CD14-positive monocyte (primary cell): ENCODE data around the gene NAT10. TPM values are rescaled to one million over a fixed set of nuclear protein-coding genes. Genes with fewer than 3 reads are reported as not detected.
A peak's percentile ranks its signal among the peaks of the same experiment; 100 is the strongest.

ENCODE experiments used
- DNase-seq, 3 donors: peaks; one replicate each; pipeline ENCODE4 v3.0.0-alpha.2; 2011 to 2022
- H2AFZ ChIP-seq: 2 replicates; pipeline ENCODE4 v1.6.0; 2012; ENCODE audit warnings: mild to moderate bottlenecking, low read depth, low read length, inconsistent platforms; ENCODE audit not compliant: insufficient read depth, poor library complexity, severe bottlenecking
- H3K27ac ChIP-seq, 2 donors: 1 replicate in 1 of 2; 2 replicates in 1 of 2; pipeline ENCODE4 v1.5.1; 2012 to 2013; ENCODE audit warnings: low read length in 2 of 2, control low read depth in 1 of 2, inconsistent platforms in 1 of 2, low read depth in 1 of 2, mild to moderate bottlenecking in 1 of 2
- H3K27me3 ChIP-seq, 2 donors: one replicate each; pipeline versions ENCODE4 v1.6.0 to v1.6.1; 2011 to 2013; ENCODE audit warnings: low read length in 2 of 2; ENCODE audit not compliant: control insufficient read depth in 2 of 2, insufficient read depth in 2 of 2
- H3K36me3 ChIP-seq, 2 donors: replicated peaks in 1 of 2; 1 replicate in 1 of 2; 2 replicates in 1 of 2; pipeline versions ENCODE4 v1.5.1 to v1.6.1; 2012 to 2013; ENCODE audit warnings: low read length in 2 of 2, control low read depth in 1 of 2, inconsistent platforms in 1 of 2, mild to moderate bottlenecking in 1 of 2; ENCODE audit not compliant: insufficient read depth in 2 of 2, control insufficient read depth in 1 of 2
- H3K4me1 ChIP-seq, 2 donors: 1 replicate in 1 of 2; 2 replicates in 1 of 2; pipeline versions ENCODE4 v1.5.1 to v1.6.1; 2012 to 2013; ENCODE audit warnings: low read length in 2 of 2, control low read depth in 1 of 2, inconsistent platforms in 1 of 2, mild to moderate bottlenecking in 1 of 2, moderate library complexity in 1 of 2; ENCODE audit not compliant: insufficient read depth in 2 of 2, control insufficient read depth in 1 of 2
- H3K4me2 ChIP-seq: replicated peaks from 2 replicates; pipeline ENCODE3; 2012; ENCODE audit warnings: low read length, moderate library complexity, mild to moderate bottlenecking; ENCODE audit not compliant: poor library complexity, severe bottlenecking; ENCODE audit errors: extremely low read depth
- H3K4me3 ChIP-seq, 3 experiments: fragments of 200-600 bp in 1 of 3; sonication (generic) in 1 of 3; replicated peaks in 1 of 3; 1 replicate in 2 of 3; 2 replicates in 1 of 3; pipeline ENCODE4 v1.5.1; 2011 to 2013; ENCODE audit warnings: low read length in 3 of 3, mild to moderate bottlenecking in 3 of 3, control low read depth in 2 of 3, low read depth in 2 of 3, inconsistent platforms in 1 of 3, moderate library complexity in 1 of 3
- H3K79me2 ChIP-seq: 2 replicates; pipeline ENCODE4 v1.6.0; 2012; ENCODE audit warnings: mild to moderate bottlenecking, control low read depth, inconsistent platforms, low read length, moderate library complexity; ENCODE audit not compliant: insufficient read depth
- H3K9ac ChIP-seq: 2 replicates; pipeline ENCODE4 v1.6.0; 2017; ENCODE audit warnings: low read length, mild to moderate bottlenecking; ENCODE audit not compliant: insufficient read depth, poor library complexity, severe bottlenecking
- H3K9me3 ChIP-seq, 2 donors: replicated peaks in 1 of 2; 1 replicate in 1 of 2; 2 replicates in 1 of 2; pipeline versions ENCODE4 v1.5.1 to v1.6.1; 2012 to 2013; ENCODE audit warnings: low read length in 2 of 2, control low read depth in 1 of 2; ENCODE audit not compliant: control insufficient read depth in 1 of 2, insufficient read depth in 1 of 2
- H4K20me1 ChIP-seq: 2 replicates; pipeline ENCODE4 v1.6.0; 2012; ENCODE audit warnings: mild to moderate bottlenecking, low read length, control low read depth, moderate library complexity; ENCODE audit not compliant: insufficient read depth
- H3K27ac Mint-ChIP-seq, 7 donors: one replicate each; pipeline ENCODE4 v1.8.0; 2020; ENCODE audit warnings: mild to moderate bottlenecking in 7 of 7, mixed read lengths in 7 of 7, moderate library complexity in 6 of 7, inconsistent platforms in 2 of 7
- H3K27me3 Mint-ChIP-seq, 3 donors: one replicate each; pipeline ENCODE4 v1.8.0; 2021 to 2022; ENCODE audit warnings: low read depth in 3 of 3, mild to moderate bottlenecking in 3 of 3, mixed read lengths in 3 of 3, moderate library complexity in 3 of 3, inconsistent platforms in 1 of 3
- H3K36me3 Mint-ChIP-seq, 2 donors: one replicate each; pipeline ENCODE4 v1.8.0; 2020; ENCODE audit warnings: mixed read lengths in 2 of 2, inconsistent platforms in 1 of 2, mild to moderate bottlenecking in 1 of 2
- H3K4me1 Mint-ChIP-seq: one replicate; pipeline ENCODE4 v1.8.0; 2020; ENCODE audit warnings: mild to moderate bottlenecking, mixed read lengths
- H3K4me3 Mint-ChIP-seq, 2 donors: one replicate each; pipeline ENCODE4 v1.8.0; 2020; ENCODE audit warnings: mild to moderate bottlenecking in 2 of 2, mixed read lengths in 2 of 2, moderate library complexity in 1 of 2
- H3K9me3 Mint-ChIP-seq, 7 donors: one replicate each; pipeline ENCODE4 v1.8.0; 2020 to 2022; ENCODE audit warnings: mixed read lengths in 7 of 7, mild to moderate bottlenecking in 6 of 7, moderate library complexity in 6 of 7, inconsistent platforms in 2 of 7
- WGBS: methylation state at CpG from one replicate; pipeline ENCODE4 v1.1.5; 2013; ENCODE audit warnings: missing lambda C conversion rate; ENCODE audit not compliant: insufficient coverage; 5-methylcytosine and 5-hydroxymethylcytosine counted together
- intact Hi-C, 2 donors: fragments of 100-400 bp; cut with micrococcal nuclease; formaldehyde crosslinking; loops; one replicate each; pipeline versions ENCODE4 v1.15.0 to v1.15.1; 2023
- polyA plus RNA-seq, 3 donors: library from polyadenylated mRNA; depleted of rRNA in 1 of 3; unstranded in 2 of 3; stranded (reverse) in 1 of 3; fragments of 300-500 nt in 2 of 3; fragments of >200 nt in 1 of 3; fragmentation: Illumina TruSeq in 2 of 3; gene quantifications; 1 replicate in 2 of 3; 2 replicates in 1 of 3; pipeline ENCODE4 v1.2.3, GENCODE V29; 2012 to 2021
- TF ChIP-seq, protein P1 (sequence below): fragments of 200-600 bp; IDR thresholded peaks from one replicate; pipeline ENCODE4 v1.8.0; 2022; ENCODE audit warnings: antibody characterized with exemption, mild to moderate bottlenecking

NAT10 gene
- polyA plus RNA-seq, 3 donors = 10.1 to 13.3 (median 13.1) TPM

DNA sequence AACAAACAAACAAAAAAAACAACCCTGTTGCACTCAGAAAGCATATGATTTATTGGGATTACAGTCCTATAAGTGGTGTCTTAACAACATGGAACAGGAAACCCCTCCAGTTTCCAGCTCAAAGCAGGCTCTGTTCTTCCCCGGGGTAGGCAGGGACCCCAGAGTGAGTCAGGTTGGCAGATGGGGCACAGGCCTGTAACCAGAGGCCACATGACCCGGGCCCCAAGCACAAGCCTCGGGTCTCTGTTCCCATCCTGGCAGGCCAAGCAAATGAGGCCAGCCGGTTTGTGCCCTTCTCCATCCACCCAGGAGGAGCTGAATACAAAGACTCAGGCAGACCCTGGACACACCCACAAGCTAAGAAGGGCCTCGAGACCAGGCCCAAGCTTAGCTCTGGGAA lies 75.8 kb downstream of the NAT10 start:
- no peak overlapping the region for H2AFZ ChIP-seq
- H3K4me3 Mint-ChIP-seq = no peak overlapping the region
- no peaks in the 10 kb centered on the region for H3K9me3 ChIP-seq
- no peak overlapping the region for H3K4me2 ChIP-seq
- intact Hi-C loops = no loop called here
- no peak overlapping the region for H3K9ac ChIP-seq
- H3K27me3 Mint-ChIP-seq = no peaks in the 10 kb centered on the region
- TF ChIP-seq, protein P1, sequence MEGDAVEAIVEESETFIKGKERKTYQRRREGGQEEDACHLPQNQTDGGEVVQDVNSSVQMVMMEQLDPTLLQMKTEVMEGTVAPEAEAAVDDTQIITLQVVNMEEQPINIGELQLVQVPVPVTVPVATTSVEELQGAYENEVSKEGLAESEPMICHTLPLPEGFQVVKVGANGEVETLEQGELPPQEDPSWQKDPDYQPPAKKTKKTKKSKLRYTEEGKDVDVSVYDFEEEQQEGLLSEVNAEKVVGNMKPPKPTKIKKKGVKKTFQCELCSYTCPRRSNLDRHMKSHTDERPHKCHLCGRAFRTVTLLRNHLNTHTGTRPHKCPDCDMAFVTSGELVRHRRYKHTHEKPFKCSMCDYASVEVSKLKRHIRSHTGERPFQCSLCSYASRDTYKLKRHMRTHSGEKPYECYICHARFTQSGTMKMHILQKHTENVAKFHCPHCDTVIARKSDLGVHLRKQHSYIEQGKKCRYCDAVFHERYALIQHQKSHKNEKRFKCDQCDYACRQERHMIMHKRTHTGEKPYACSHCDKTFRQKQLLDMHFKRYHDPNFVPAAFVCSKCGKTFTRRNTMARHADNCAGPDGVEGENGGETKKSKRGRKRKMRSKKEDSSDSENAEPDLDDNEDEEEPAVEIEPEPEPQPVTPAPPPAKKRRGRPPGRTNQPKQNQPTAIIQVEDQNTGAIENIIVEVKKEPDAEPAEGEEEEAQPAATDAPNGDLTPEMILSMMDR = no peak
- H3K36me3 Mint-ChIP-seq = no peaks in the 10 kb centered on the region
- no peaks in the 10 kb centered on the region for H3K36me3 ChIP-seq
- peaks cover 18 to 20% of the 10 kb centered on the region in 2 donors for H3K4me1 ChIP-seq
- H3K27ac Mint-ChIP-seq = peak overlapping the region in 5 of 7 donors; percentile 55 to 89 (median 76)
- peak overlapping the region in 1 of 2 donors; percentile 53 for H3K27ac ChIP-seq
- H3K27me3 ChIP-seq = no peaks in the 10 kb centered on the region
- peak in 2 of 3 donors; percentile 4 to 25 for DNase-seq
- WGBS = 47% methylated on average over 4 of the region's 5 CpGs
- H3K79me2 ChIP-seq = no peaks in the 10 kb centered on the region
- no peak overlapping the region for H3K4me3 ChIP-seq
- H3K9me3 Mint-ChIP-seq = no peaks in the 10 kb centered on the region
- no peaks in the 10 kb centered on the region for H4K20me1 ChIP-seq
- peaks cover 23% of the 10 kb centered on the region for H3K4me1 Mint-ChIP-seq

DNA sequence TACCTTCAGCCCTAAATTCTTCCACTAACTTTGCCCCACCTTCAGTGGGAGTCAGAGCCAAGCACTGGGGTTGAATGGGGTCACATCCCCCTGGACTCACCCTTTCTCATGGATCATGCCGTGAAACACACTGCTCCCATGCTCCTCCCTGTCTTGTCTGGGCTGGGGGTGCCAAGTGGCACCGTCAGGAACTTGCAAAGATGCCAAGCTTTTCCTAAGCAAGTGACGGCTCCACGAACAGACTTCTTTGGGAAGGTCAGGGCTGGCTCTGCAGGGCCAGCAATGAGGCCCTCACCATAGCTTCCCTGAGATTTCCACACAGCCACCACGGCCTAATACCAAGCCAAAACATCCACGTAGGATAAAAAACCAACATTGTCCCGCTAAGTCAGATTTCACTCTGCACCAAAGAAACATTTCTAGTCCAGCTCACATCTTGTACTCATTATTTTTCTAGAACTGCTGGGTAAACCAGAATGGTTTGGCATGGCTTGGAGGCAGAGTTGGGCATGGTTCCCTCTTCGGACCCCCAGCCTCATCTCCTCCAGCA lies 76.5 kb downstream of the NAT10 start:
- no peaks in the 10 kb centered on the region for H3K9me3 ChIP-seq
- Mint-ChIP-seq H3K27me3 (peaks cover 0 to 3% (median 0%) of the 10 kb centered on the region in 3 donors), H3K27ac (peak overlapping the region in 2 of 7 donors; percentile 8 to 45), H3K36me3 (no peaks in the 10 kb centered on the region), H3K4me3 (no peak overlapping the region), H3K4me1 (peaks cover 21% of the 10 kb centered on the region), H3K9me3 (no peaks in the 10 kb centered on the region)
- WGBS = 100% methylated on average over 5 of the region's 8 CpGs
- H3K79me2 ChIP-seq = no peaks in the 10 kb centered on the region
- H3K27me3 ChIP-seq = no peaks in the 10 kb centered on the region
- H3K4me2 ChIP-seq = no peak overlapping the region
- no peak overlapping the region for H3K4me3 ChIP-seq
- no peaks in the 10 kb centered on the region for H4K20me1 ChIP-seq
- peaks cover 18% of the 10 kb centered on the region in 2 donors for H3K4me1 ChIP-seq
- intact Hi-C loops = no loop called here
- no peaks in the 10 kb centered on the region for H3K36me3 ChIP-seq
- H2AFZ ChIP-seq = no peak overlapping the region
- DNase-seq = no peak
- TF ChIP-seq, protein P1 = no peak
- no peak overlapping the region for H3K9ac ChIP-seq
- no peak overlapping the region for H3K27ac ChIP-seq
